ENCODE results near the gene XYLT1. TPM values are rescaled to one million over a fixed set of nuclear protein-coding genes. Genes with fewer than 3 reads are reported as not detected.

Gene XYLT1
- polyA plus RNA-seq, 1 donor from 2014 or later: 3.3 TPM

GRCh38 chr16:17251496-17251895 lies 219.3 kb downstream of the XYLT1 start:
- H3K36me3 ChIP-seq (ENCODE audit: insufficient read depth, low read length): no peaks in the 10 kb centered on the region
- H3K4me2 ChIP-seq (ENCODE audit: low read length): no peak overlapping the region
- no peaks in the 10 kb centered on the region for H3F3A ChIP-seq (ENCODE audit: insufficient read depth, low read length, poor library complexity, severe bottlenecking)
- TF ChIP-seq TAF1 (IDR thresholded peaks at IDR 0.05; ENCODE audit: low read depth) (no peak), POLR2AphosphoS5 (IDR thresholded peaks at IDR 0.05) (no peak), RAD21 (conservative IDR thresholded peaks at IDR 0.05) (no peak), MXI1 (conservative IDR thresholded peaks at IDR 0.05; ENCODE audit: poor library complexity, severe bottlenecking) (no peak), EZH2 (IDR thresholded peaks at IDR 0.05; ENCODE audit: borderline replicate concordance, insufficient read depth, low read length, poor library complexity, severe bottlenecking) (no peak), CTCF (IDR thresholded peaks at IDR 0.05; ENCODE audit: poor library complexity, severe bottlenecking) (no peak), EP300 (conservative IDR thresholded peaks at IDR 0.05; ENCODE audit: poor library complexity, severe bottlenecking) (no peak), SMC3 (conservative IDR thresholded peaks at IDR 0.05; ENCODE audit: poor library complexity) (no peak)
- TF ChIP-seq, protein P1, sequence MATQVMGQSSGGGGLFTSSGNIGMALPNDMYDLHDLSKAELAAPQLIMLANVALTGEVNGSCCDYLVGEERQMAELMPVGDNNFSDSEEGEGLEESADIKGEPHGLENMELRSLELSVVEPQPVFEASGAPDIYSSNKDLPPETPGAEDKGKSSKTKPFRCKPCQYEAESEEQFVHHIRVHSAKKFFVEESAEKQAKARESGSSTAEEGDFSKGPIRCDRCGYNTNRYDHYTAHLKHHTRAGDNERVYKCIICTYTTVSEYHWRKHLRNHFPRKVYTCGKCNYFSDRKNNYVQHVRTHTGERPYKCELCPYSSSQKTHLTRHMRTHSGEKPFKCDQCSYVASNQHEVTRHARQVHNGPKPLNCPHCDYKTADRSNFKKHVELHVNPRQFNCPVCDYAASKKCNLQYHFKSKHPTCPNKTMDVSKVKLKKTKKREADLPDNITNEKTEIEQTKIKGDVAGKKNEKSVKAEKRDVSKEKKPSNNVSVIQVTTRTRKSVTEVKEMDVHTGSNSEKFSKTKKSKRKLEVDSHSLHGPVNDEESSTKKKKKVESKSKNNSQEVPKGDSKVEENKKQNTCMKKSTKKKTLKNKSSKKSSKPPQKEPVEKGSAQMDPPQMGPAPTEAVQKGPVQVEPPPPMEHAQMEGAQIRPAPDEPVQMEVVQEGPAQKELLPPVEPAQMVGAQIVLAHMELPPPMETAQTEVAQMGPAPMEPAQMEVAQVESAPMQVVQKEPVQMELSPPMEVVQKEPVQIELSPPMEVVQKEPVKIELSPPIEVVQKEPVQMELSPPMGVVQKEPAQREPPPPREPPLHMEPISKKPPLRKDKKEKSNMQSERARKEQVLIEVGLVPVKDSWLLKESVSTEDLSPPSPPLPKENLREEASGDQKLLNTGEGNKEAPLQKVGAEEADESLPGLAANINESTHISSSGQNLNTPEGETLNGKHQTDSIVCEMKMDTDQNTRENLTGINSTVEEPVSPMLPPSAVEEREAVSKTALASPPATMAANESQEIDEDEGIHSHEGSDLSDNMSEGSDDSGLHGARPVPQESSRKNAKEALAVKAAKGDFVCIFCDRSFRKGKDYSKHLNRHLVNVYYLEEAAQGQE (IDR thresholded peaks at IDR 0.05; ENCODE audit: borderline replicate concordance): no peak
- H3K4me3 ChIP-seq (ENCODE audit: low read length): no peak overlapping the region
- no peaks in the 10 kb centered on the region for H3K79me2 ChIP-seq (replicated peaks; ENCODE audit: insufficient read depth, low read length)
- H3K9ac ChIP-seq (ENCODE audit: low read length): no peak overlapping the region
- H3K27me3 ChIP-seq (ENCODE audit: insufficient read depth, low read depth, low read length): no peaks in the 10 kb centered on the region
- no peaks in the 10 kb centered on the region for H3K9me3 ChIP-seq (ENCODE audit: low read length)
- H2AFZ ChIP-seq (ENCODE audit: low read depth, low read length): no peak overlapping the region
- H3K27ac ChIP-seq (ENCODE audit: low read length): no peak overlapping the region
- H4K20me1 ChIP-seq (ENCODE audit: insufficient read depth): no peaks in the 10 kb centered on the region
- H3K9me2 ChIP-seq (ENCODE audit: insufficient read depth, low read length): no peaks in the 10 kb centered on the region

- Histone ChIP-seq H3K4me3 (ENCODE audit: low read length) (no peak overlapping the region), H4K20me1 (ENCODE audit: insufficient read depth) (no peaks in the 10 kb centered on the region), H3K9me2 (ENCODE audit: insufficient read depth, low read length) (no peaks in the 10 kb centered on the region), H3K36me3 (ENCODE audit: insufficient read depth, low read length) (no peaks in the 10 kb centered on the region), H2AFZ (ENCODE audit: low read depth, low read length) (no peak overlapping the region), H3K4me2 (ENCODE audit: low read length) (no peak overlapping the region), H3F3A (ENCODE audit: insufficient read depth, low read length, poor library complexity, severe bottlenecking) (no peaks in the 10 kb centered on the region), H3K27me3 (ENCODE audit: insufficient read depth, low read depth, low read length) (no peaks in the 10 kb centered on the region), H3K79me2 (replicated peaks; ENCODE audit: insufficient read depth, low read length) (peaks cover 5% of the 10 kb centered on the region), H3K9me3 (ENCODE audit: low read length) (no peaks in the 10 kb centered on the region), H3K27ac (ENCODE audit: low read length) (no peak overlapping the region), H3K9ac (ENCODE audit: low read length) (no peak overlapping the region)
- TF ChIP-seq, protein P1 (IDR thresholded peaks at IDR 0.05; ENCODE audit: borderline replicate concordance): no peak
- no peak for TF ChIP-seq EZH2 (IDR thresholded peaks at IDR 0.05; ENCODE audit: borderline replicate concordance, insufficient read depth, low read length, poor library complexity, severe bottlenecking)
- no peak for TF ChIP-seq SMC3 (conservative IDR thresholded peaks at IDR 0.05; ENCODE audit: poor library complexity)
- TF ChIP-seq CTCF (IDR thresholded peaks at IDR 0.05; ENCODE audit: poor library complexity, severe bottlenecking): no peak
- TF ChIP-seq RAD21 (conservative IDR thresholded peaks at IDR 0.05): no peak
- no peak for TF ChIP-seq TAF1 (IDR thresholded peaks at IDR 0.05; ENCODE audit: low read depth)
- TF ChIP-seq EP300 (conservative IDR thresholded peaks at IDR 0.05; ENCODE audit: poor library complexity, severe bottlenecking): no peak
- TF ChIP-seq MXI1 (conservative IDR thresholded peaks at IDR 0.05; ENCODE audit: poor library complexity, severe bottlenecking): no peak
- no peak for TF ChIP-seq POLR2AphosphoS5 (IDR thresholded peaks at IDR 0.05)
These were observed 223.6 kb downstream of the XYLT1 start for GRCh38 chr16:17246974-17247732.
